OCI-LY3 (cell line): ENCODE results near the gene EMSY.

Experiments used
- H2AFZ ChIP-seq: fragments of 200-600, 300-600 bp; shearing (Covaris generic); 2 replicates; pipeline ENCODE4 v1.6.0; 2014; ENCODE audit warnings: antibody characterized with exemption, low read depth, low read length
- H3K27ac ChIP-seq: fragments of 200-600, 300-600 bp; sonication (generic); 2 replicates; pipeline ENCODE4 v1.5.1; 2014; ENCODE audit warnings: mild to moderate bottlenecking, low read length, moderate library complexity, mixed read lengths
- H3K27me3 ChIP-seq: fragments of 200-600, 300-600 bp; sonication (generic); 2 replicates; pipeline ENCODE4 v1.6.1; 2014; ENCODE audit warnings: low read depth, low read length, mixed read lengths
- H3K36me3 ChIP-seq: fragments of 200-600, 300-600 bp; sonication (generic); replicated peaks from 2 replicates; pipeline ENCODE3; 2014; ENCODE audit warnings: low read depth, low read length, mixed read lengths
- H3K4me1 ChIP-seq: fragments of 300-600, 200-600 bp; sonication (generic); 2 replicates; pipeline ENCODE4 v1.6.1; 2014; ENCODE audit warnings: low read length, mixed read lengths
- H3K4me2 ChIP-seq: fragments of 200-600, 300-600 bp; sonication (generic); 2 replicates; pipeline ENCODE4 v1.6.1; 2014; ENCODE audit warnings: low read length, mixed read lengths
- H3K4me3 ChIP-seq: fragments of 300-600, 200-600 bp; sonication (generic); 2 replicates; pipeline ENCODE4 v1.5.1; 2014; ENCODE audit warnings: antibody characterized with exemption, mild to moderate bottlenecking, low read length, moderate library complexity
- H3K79me2 ChIP-seq: fragments of 300-600, 200-600 bp; shearing (Covaris generic); 2 replicates; pipeline ENCODE4 v1.6.1; 2014; ENCODE audit warnings: mild to moderate bottlenecking, low read length, mixed read lengths
- H3K9ac ChIP-seq: fragments of 300-600, 200-600 bp; shearing (Covaris generic); 2 replicates; pipeline ENCODE4 v1.6.0; 2014; ENCODE audit warnings: mild to moderate bottlenecking, low read length, moderate library complexity
- H3K9me3 ChIP-seq: fragments of 200-600, 300-600 bp; shearing (Covaris generic); 2 replicates; pipeline ENCODE4 v1.6.1; 2014; ENCODE audit warnings: low read length, mixed read lengths; ENCODE audit not compliant: insufficient read depth
- H4K20me1 ChIP-seq: fragments of 200-600, 300-600 bp; sonication (generic); 2 replicates; pipeline ENCODE4 v1.6.1; 2016; ENCODE audit warnings: low read length, mixed read lengths; ENCODE audit not compliant: insufficient read depth
- EZH2phosphoT487 ChIP-seq: fragments of 200-600 bp; shearing (Covaris generic); IDR thresholded peaks from 2 replicates; pipeline ENCODE4 v1.6.1; 2018; ENCODE audit warnings: antibody characterized with exemption, mixed run types, low read depth
- TF ChIP-seq, protein P1 (sequence below): fragments of 200-600, 300-600 bp; sonication (generic); IDR thresholded peaks from 2 replicates; pipeline ENCODE4 v1.5.1; 2014; ENCODE audit warnings: antibody characterized with exemption, low read length, low read depth

Gene EMSY

DNA sequence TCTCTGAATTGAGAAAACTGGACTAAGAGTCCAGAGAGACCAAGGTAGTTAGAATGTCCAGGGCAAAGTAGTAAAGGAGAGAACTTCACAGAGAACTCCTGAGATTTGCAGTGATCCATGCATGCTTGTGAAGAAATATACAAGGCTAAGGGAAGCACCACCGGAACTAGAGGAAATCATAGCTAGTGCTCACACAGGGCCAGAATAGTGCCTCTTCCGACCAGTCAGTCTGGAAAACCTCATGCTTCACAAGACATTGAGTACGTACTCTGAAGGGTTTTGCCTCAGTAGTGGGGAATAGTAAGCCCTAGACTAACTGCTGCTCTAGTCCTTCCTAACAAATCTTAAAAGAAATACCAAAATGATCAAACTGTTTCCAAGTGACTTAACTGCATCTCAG lies 117.7 kb downstream of the EMSY start:
- Histone ChIP-seq H3K9me3 (no peaks in the 10 kb centered on the region), H3K27me3 (peaks cover 6% of the 10 kb centered on the region; the same call in 1 of the 2 replicates), H3K27ac (no peak overlapping the region), H3K4me3 (no peak overlapping the region), H3K79me2 (no peaks in the 10 kb centered on the region), H3K4me2 (no peak overlapping the region), H3K4me1 (peaks cover 4% of the 10 kb centered on the region; the same call in 1 of the 2 replicates), H4K20me1 (no peaks in the 10 kb centered on the region), H3K9ac (no peak overlapping the region), H2AFZ (no peak overlapping the region), H3K36me3 (no peaks in the 10 kb centered on the region)
- TF ChIP-seq EZH2phosphoT487: no peak
- TF ChIP-seq, protein P1, sequence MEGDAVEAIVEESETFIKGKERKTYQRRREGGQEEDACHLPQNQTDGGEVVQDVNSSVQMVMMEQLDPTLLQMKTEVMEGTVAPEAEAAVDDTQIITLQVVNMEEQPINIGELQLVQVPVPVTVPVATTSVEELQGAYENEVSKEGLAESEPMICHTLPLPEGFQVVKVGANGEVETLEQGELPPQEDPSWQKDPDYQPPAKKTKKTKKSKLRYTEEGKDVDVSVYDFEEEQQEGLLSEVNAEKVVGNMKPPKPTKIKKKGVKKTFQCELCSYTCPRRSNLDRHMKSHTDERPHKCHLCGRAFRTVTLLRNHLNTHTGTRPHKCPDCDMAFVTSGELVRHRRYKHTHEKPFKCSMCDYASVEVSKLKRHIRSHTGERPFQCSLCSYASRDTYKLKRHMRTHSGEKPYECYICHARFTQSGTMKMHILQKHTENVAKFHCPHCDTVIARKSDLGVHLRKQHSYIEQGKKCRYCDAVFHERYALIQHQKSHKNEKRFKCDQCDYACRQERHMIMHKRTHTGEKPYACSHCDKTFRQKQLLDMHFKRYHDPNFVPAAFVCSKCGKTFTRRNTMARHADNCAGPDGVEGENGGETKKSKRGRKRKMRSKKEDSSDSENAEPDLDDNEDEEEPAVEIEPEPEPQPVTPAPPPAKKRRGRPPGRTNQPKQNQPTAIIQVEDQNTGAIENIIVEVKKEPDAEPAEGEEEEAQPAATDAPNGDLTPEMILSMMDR: no peak

DNA sequence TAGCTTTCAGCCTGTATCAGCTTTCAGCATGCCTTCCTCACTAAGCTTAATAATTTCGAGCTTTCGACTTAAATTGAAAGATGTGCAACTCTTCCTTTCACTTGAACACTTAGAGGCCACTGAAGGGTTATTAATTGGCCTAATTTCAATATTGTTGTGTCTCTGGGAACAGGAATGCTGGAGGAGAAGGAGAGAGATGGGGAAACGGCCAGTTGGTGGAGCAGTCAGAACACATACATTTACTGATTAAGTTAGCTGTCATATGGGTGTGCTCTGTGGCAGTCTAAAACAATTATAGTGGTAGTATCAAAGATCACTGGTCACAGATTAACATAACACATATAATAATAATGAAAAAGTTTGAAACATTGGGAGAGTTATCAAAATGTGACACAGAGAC lies 119.5 kb downstream of the EMSY start:
- no peaks in the 10 kb centered on the region for H3K27me3 ChIP-seq
- H3K4me3 ChIP-seq: no peak overlapping the region
- H3K9ac ChIP-seq: no peak overlapping the region
- H3K4me1 ChIP-seq: peaks cover 4% of the 10 kb centered on the region; the same call in 1 of the 2 replicates
- no peak overlapping the region for H2AFZ ChIP-seq
- no peaks in the 10 kb centered on the region for H3K79me2 ChIP-seq
- H3K27ac ChIP-seq: no peak overlapping the region
- H3K9me3 ChIP-seq: no peaks in the 10 kb centered on the region
- no peaks in the 10 kb centered on the region for H4K20me1 ChIP-seq
- H3K4me2 ChIP-seq: no peak overlapping the region
- TF ChIP-seq, protein P1: peak; percentile 19; the same call in 1 of the 2 replicates
- no peak for TF ChIP-seq EZH2phosphoT487
- no peaks in the 10 kb centered on the region for H3K36me3 ChIP-seq

DNA sequence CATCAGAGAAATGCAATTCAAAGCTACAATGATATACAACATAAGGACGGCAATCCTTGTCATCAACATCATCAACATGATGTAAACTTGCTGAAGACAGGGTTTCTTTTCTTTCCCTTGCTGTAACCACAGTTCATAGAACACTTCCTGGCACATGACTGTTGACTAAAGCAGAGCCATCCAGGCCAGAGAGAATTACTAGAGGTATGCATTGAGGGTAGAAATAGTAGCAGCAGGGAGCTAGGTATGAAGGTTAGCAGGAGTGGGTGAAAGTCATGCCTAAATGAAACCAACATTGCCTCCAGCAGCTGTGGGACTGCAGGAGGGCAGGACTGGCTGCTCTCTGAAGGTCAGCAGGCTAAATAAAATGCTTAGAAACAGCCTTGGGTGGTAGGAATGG lies 122.0 kb downstream of the EMSY start:
- H3K9me3 ChIP-seq: no peaks in the 10 kb centered on the region
- H3K4me2 ChIP-seq: no peak overlapping the region
- no peak overlapping the region for H3K9ac ChIP-seq
- no peak overlapping the region for H2AFZ ChIP-seq
- H3K79me2 ChIP-seq: no peaks in the 10 kb centered on the region
- H3K27me3 ChIP-seq: no peaks in the 10 kb centered on the region
- no peaks in the 10 kb centered on the region for H4K20me1 ChIP-seq
- no peak for TF ChIP-seq EZH2phosphoT487
- no peaks in the 10 kb centered on the region for H3K36me3 ChIP-seq
- no peak overlapping the region for H3K27ac ChIP-seq
- H3K4me3 ChIP-seq: no peak overlapping the region
- peaks cover 4% of the 10 kb centered on the region; the same call in 1 of the 2 replicates for H3K4me1 ChIP-seq

DNA sequence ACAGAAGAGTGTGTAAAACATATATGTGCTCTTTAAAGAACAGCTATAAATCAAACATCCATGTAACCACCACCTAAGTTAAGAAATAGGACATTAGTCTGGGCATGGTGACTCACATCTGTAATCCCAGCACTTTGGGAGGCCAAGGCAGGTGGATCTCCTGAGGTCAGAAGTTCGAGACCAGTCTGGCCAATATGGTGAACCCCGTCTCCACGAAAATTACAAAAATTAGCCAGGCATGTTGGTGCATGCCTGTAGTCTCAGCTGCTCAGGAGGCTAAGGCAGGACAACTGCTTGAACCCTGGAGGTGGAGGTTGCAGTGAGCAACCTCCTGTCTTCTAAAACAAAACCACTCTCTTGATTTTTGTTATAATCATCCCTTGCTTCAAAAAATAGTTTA lies 122.4 kb downstream of the EMSY start:
- H3K4me3 ChIP-seq: no peak overlapping the region
- no peaks in the 10 kb centered on the region for H3K36me3 ChIP-seq
- no peaks in the 10 kb centered on the region for H4K20me1 ChIP-seq
- TF ChIP-seq EZH2phosphoT487: no peak
- TF ChIP-seq, protein P1: no peak
- H3K9me3 ChIP-seq: no peaks in the 10 kb centered on the region
- H2AFZ ChIP-seq: no peak overlapping the region
- H3K27ac ChIP-seq: no peak overlapping the region
- H3K4me1 ChIP-seq: peaks cover 4% of the 10 kb centered on the region; the same call in 1 of the 2 replicates
- H3K79me2 ChIP-seq: no peaks in the 10 kb centered on the region
- no peaks in the 10 kb centered on the region for H3K27me3 ChIP-seq
- no peak overlapping the region for H3K4me2 ChIP-seq
- H3K9ac ChIP-seq: no peak overlapping the region
